ENCODE measurements around the gene KRTAP29-1. TPM values are rescaled to one million over a fixed set of nuclear protein-coding genes. Genes with fewer than 3 reads are reported as not detected.
"Not testable (repeated sequence)": the region's sequence is repeated elsewhere in the genome, so short reads cannot be mapped to it uniquely, and the experiment has no call there.

KRTAP29-1 gene
- not detected for total RNA-seq

DNA sequence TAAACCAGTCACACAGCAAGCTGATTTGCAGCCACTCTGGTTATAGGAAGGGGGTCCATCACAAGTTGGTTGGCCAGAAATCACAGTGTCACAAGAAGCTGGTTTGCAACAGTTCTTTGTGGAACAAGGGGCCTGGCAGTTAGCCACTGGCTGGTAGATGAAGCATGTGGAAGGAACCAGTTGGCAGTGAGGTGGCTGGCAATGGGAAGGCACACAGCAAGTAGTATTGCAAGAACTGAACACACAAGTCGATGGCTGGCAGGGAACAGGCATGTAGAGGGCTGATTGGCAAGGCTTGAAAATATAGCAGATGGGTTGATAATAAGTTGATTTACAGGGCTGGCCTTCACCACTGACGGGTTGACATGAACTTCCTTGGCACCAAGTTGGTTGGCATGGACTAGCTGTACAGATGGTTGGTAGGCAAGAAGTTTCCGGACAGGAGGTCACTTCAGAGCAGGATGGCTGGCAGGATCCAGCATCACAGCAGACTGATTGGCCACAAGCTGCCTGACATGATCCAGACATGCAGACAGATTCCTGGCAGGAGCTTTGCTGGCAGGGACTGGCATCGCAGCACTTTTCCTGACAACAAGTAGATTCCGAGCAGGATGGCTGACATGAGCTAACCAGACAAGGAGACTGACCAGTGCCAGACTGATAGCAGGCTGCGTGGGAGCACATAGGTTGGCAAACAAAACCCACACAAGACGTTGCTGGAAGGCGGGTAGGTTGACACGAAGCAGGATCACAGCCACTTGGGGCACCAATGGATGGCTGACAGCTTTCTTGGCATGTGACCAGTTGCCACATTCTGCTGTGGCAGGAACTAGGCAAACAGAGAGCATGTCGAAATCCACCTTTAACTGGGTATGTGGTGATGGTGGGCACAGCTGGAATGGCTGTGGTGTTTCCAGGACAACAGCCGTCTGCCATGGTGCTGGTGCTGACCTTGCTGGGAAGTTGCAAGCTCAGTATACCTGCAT lies at the start of gene KRTAP29-1:
Gene KRTAP29-1, minus strand, starts transcription at position 936 of the 986 bp plus-strand sequence. Its CDS starts 0 bp downstream, at position 936.
- no peak for DNase-seq
- no peaks in the 10 kb centered on the region for H3K36me3 Mint-ChIP-seq (ENCODE audit: insufficient read depth)
- peaks cover 21% of the 10 kb centered on the region for H3K4me1 Mint-ChIP-seq (ENCODE audit: low read depth)
- peaks cover 8% of the 10 kb centered on the region for H3K9me3 Mint-ChIP-seq
- no peak within 1 kb of the TSS for H3K4me3 Mint-ChIP-seq
- no peak for ATAC-seq
- H3K27me3 Mint-ChIP-seq (ENCODE audit: low read depth), result no peaks in the 10 kb centered on the region

DNA sequence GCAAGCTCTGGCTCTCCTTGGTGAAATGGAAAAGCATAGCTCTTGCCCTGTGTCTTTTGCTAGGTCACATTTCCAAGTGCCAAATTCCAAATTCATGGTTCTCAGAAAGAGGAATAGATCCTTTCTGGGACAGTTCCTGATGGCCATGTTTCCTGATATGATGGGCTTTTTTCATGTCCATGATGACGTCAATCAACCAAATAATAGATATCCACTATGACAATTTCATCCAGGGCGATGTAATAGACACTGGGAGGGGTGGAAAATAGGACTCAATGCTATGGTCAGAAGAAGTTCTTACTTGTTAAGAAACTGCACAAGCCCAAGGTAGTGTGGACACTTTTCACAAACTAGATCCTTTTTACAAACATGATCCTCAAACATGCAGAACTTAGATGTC lies 48.5 kb upstream of the KRTAP29-1 start:
- DNase-seq, result no peak
- no peaks in the 10 kb centered on the region for H3K36me3 Mint-ChIP-seq (ENCODE audit: insufficient read depth)
- peaks cover 2% of the 10 kb centered on the region for H3K9me3 Mint-ChIP-seq
- peaks cover 2% of the 10 kb centered on the region for H3K27me3 Mint-ChIP-seq (ENCODE audit: low read depth)
- peaks cover 12% of the 10 kb centered on the region for H3K4me1 Mint-ChIP-seq (ENCODE audit: low read depth)
- no peak overlapping the region for H3K4me3 Mint-ChIP-seq
- ATAC-seq, result no peak

- peaks cover 12% of the 10 kb centered on the region for H3K4me1 Mint-ChIP-seq (ENCODE audit: low read depth)
- H3K4me3 Mint-ChIP-seq; DNase-seq; H3K9me3 Mint-ChIP-seq; ATAC-seq; H3K36me3 Mint-ChIP-seq (ENCODE audit: insufficient read depth); H3K27me3 Mint-ChIP-seq (ENCODE audit: low read depth): not testable (repeated sequence)
These were observed 47.8 kb upstream of the KRTAP29-1 start, which contains the start of gene KRT33A for GRCh38 chr17:41350381-41350878. TSS of gene KRT33A (minus strand) at chr17:41350828. CDS start at chr17:41350767, 61 bp downstream.

DNA sequence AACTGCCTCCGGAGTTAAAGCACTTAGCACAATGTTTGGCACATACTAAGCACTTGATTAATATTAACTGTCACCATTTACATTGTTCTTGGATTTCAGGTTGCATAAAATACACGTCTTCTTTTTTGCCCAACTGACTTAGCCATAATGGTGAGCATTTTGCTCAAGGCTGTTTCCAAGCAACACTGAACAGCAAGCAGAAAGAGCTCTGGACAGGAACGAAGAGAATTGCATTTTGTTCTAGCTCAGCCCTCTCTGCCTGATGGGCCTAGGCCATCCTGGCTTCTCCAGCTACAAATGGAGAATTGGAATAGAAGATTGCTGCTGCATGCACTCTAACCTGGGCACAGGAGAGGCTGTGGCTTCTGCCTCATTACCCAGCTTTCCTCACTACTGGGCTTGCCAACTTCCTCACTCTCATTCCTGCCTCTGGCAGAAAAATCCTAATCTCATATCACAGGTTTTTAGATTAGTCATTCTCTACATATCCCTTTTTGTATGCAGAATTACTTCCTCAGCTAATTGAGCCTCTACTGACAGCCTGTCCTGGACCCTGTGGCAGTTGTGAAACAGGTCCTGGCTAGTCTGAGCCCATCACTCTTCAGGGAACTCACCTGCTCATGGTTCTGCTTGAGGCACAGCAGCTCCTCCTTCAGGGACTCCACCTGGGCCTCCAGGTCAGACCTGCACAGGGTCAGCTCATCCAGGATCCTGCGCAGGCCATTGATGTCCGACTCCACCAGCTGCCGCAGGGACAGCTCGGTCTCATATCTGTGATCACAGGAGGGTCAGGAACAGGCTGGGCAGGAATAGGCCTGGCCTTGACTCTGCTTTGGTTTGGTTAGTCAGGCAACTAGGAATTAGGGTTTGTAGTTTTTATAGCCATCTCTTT lies 45.5 kb upstream of the KRTAP29-1 start:
- H3K9me3 Mint-ChIP-seq, result peaks cover 4% of the 10 kb centered on the region
- H3K27me3 Mint-ChIP-seq (ENCODE audit: low read depth), result no peaks in the 10 kb centered on the region
- no peak overlapping the region for H3K4me3 Mint-ChIP-seq
- no peak for ATAC-seq
- DNase-seq, result no peak
- H3K4me1 Mint-ChIP-seq (ENCODE audit: low read depth), result peaks cover 16% of the 10 kb centered on the region
- peaks cover 2% of the 10 kb centered on the region for H3K36me3 Mint-ChIP-seq (ENCODE audit: insufficient read depth)

DNA sequence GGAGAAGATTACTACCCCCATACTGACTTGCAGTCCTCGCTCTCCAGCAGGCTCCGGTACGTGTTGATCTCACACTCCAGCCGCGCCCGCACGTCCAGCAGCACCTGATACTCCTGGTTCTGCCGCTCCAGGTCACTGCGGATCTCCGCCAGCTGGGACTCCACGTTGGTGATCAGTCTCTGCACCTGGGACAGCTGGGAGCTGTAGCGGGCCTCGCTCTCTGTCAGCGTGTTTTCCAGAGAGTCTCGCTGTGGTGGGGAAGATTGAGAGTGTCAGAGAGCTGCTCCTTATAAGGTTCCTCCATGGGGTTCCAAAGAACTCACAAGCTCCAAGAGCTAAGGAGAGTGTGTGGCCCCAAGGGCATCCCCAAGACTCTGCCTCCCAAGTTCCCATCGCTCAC lies 43.8 kb upstream of the KRTAP29-1 start:
- Mint-ChIP-seq H3K4me1 (ENCODE audit: low read depth) (peaks cover 23% of the 10 kb centered on the region), H3K9me3 (peaks cover 12% of the 10 kb centered on the region)
- DNase-seq; ATAC-seq; H3K27me3 Mint-ChIP-seq (ENCODE audit: low read depth); H3K4me3 Mint-ChIP-seq; H3K36me3 Mint-ChIP-seq (ENCODE audit: insufficient read depth): not testable (repeated sequence)

DNA sequence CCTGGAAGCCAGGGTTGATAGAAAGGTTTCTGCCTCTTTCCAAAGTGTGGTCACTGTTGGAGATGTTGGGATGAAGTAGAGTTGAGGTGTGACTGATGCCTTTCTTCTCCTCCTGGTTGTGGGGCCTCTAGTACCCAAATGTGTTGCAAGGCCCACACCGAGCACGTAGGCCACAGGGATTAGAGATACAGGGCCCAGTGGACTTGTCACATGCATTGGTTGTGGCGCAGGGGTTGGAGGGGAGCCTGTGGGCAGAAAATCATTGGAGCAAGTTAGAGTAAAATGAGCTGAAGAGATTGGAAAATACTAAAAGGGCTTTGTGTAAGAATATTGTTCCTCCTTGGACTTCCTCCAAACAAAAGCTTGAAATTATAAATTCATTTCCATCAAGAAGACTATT lies 43.3 kb upstream of the KRTAP29-1 start:
- Mint-ChIP-seq H3K9me3 (peaks cover 12% of the 10 kb centered on the region), H3K4me3 (no peak overlapping the region), H3K36me3 (ENCODE audit: insufficient read depth) (peaks cover 7% of the 10 kb centered on the region), H3K4me1 (ENCODE audit: low read depth) (peaks cover 24% of the 10 kb centered on the region), H3K27me3 (ENCODE audit: low read depth) (no peaks in the 10 kb centered on the region)
- no peak for ATAC-seq
- no peak for DNase-seq

- ATAC-seq (no peak), DNase-seq (no peak)
- H3K27me3 Mint-ChIP-seq (ENCODE audit: low read depth), result no peaks in the 10 kb centered on the region
- H3K4me1 Mint-ChIP-seq (ENCODE audit: low read depth), result peaks cover 52% of the 10 kb centered on the region
- H3K4me3 Mint-ChIP-seq, result no peak overlapping the region
- H3K36me3 Mint-ChIP-seq (ENCODE audit: insufficient read depth), result peaks cover 7% of the 10 kb centered on the region
- peaks cover 12% of the 10 kb centered on the region for H3K9me3 Mint-ChIP-seq
These were observed 40.4 kb upstream of the KRTAP29-1 start for GRCh38 chr17:41343029-41343428.

- H3K27me3 Mint-ChIP-seq (ENCODE audit: low read depth), result no peaks in the 10 kb centered on the region
- peaks cover 12% of the 10 kb centered on the region for H3K9me3 Mint-ChIP-seq
- DNase-seq, result no peak
- H3K4me3 Mint-ChIP-seq, result peak overlapping the region; percentile 1
- peak; percentile 70 to 75 for ATAC-seq
- H3K4me1 Mint-ChIP-seq (ENCODE audit: low read depth), result peaks cover 67% of the 10 kb centered on the region
- peaks cover 7% of the 10 kb centered on the region for H3K36me3 Mint-ChIP-seq (ENCODE audit: insufficient read depth)
These were observed 38.5 kb upstream of the KRTAP29-1 start for GRCh38 chr17:41340934-41341861.

GRCh38 chr17:41340494-41340893 lies 37.8 kb upstream of the KRTAP29-1 start:
- peak overlapping the region; percentile 17 for H3K4me3 Mint-ChIP-seq
- ATAC-seq (no peak), DNase-seq (no peak)
- H3K4me1 Mint-ChIP-seq (ENCODE audit: low read depth), result peaks cover 74% of the 10 kb centered on the region
- H3K27me3 Mint-ChIP-seq (ENCODE audit: low read depth), result no peaks in the 10 kb centered on the region
- peaks cover 12% of the 10 kb centered on the region for H3K9me3 Mint-ChIP-seq
- H3K36me3 Mint-ChIP-seq (ENCODE audit: insufficient read depth), result peaks cover 7% of the 10 kb centered on the region

GRCh38 chr17:41339571-41340172 lies 37.0 kb upstream of the KRTAP29-1 start:
- Mint-ChIP-seq H3K4me1 (ENCODE audit: low read depth) (peaks cover 82% of the 10 kb centered on the region), H3K27me3 (ENCODE audit: low read depth) (no peaks in the 10 kb centered on the region), H3K9me3 (peaks cover 12% of the 10 kb centered on the region), H3K4me3 (peak overlapping the region; percentile 17), H3K36me3 (ENCODE audit: insufficient read depth) (peaks cover 7% of the 10 kb centered on the region)
- no peak for ATAC-seq
- no peak for DNase-seq

DNA sequence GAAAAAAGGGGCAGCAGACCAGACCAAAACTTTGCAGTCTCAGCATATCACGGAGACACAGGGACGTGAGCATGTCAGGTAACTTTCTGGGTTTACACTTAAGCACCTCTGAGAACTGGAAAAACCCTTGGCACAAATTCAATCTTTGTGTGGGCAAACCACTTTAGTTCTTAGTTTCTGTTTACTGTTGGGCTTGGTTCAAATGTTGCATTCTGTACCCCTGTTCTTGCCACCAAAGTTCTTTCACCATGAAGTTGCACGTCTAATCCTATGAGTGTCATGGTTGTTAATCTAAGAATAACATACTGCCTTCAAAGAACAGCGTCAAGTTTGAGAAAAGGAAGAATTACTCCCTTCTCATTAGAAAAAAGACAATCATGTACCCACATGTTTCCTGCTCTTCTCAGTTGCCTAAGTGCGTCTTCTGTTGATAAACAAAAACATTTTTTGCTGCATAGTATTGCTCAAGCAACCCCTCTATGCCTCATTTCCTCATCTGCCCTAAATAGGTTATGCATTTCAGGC lies 36.4 kb upstream of the KRTAP29-1 start:
- Mint-ChIP-seq H3K9me3 (peaks cover 12% of the 10 kb centered on the region), H3K4me3 (peak overlapping the region; percentile 47), H3K4me1 (ENCODE audit: low read depth) (peaks cover 89% of the 10 kb centered on the region), H3K36me3 (ENCODE audit: insufficient read depth) (peaks cover 7% of the 10 kb centered on the region), H3K27me3 (ENCODE audit: low read depth) (no peaks in the 10 kb centered on the region)
- ATAC-seq (peak; percentile 61), DNase-seq (no peak)

GRCh38 chr17:41335747-41336146 lies 33.1 kb upstream of the KRTAP29-1 start:
- ATAC-seq (no peak), DNase-seq (no peak)
- Mint-ChIP-seq H3K27me3 (ENCODE audit: low read depth) (no peaks in the 10 kb centered on the region), H3K4me3 (no peak overlapping the region), H3K4me1 (ENCODE audit: low read depth) (peaks cover 67% of the 10 kb centered on the region), H3K9me3 (no peaks in the 10 kb centered on the region), H3K36me3 (ENCODE audit: insufficient read depth) (no peaks in the 10 kb centered on the region)
